Measurements from ENCODE around the gene SFXN5.

The SFXN5 gene

GRCh38 chr2:72925328-72925943 lies 146.1 kb downstream of the SFXN5 start:
- no peak for TF ChIP-seq CTCF (IDR thresholded peaks at IDR 0.05; ENCODE audit: low read depth, low read length, missing control alignments)
- H3K4me3 ChIP-seq (ENCODE audit: low read depth, low read length): no peak overlapping the region
- no peak for DNase-seq (ENCODE audit: low read depth)

GRCh38 chr2:72924353-72925240 lies 146.9 kb downstream of the SFXN5 start:
- TF ChIP-seq CTCF (IDR thresholded peaks at IDR 0.05; ENCODE audit: low read depth, low read length, missing control alignments): no peak
- no peak for DNase-seq (ENCODE audit: low read depth)
- no peak overlapping the region for H3K4me3 ChIP-seq (ENCODE audit: low read depth, low read length)

DNA sequence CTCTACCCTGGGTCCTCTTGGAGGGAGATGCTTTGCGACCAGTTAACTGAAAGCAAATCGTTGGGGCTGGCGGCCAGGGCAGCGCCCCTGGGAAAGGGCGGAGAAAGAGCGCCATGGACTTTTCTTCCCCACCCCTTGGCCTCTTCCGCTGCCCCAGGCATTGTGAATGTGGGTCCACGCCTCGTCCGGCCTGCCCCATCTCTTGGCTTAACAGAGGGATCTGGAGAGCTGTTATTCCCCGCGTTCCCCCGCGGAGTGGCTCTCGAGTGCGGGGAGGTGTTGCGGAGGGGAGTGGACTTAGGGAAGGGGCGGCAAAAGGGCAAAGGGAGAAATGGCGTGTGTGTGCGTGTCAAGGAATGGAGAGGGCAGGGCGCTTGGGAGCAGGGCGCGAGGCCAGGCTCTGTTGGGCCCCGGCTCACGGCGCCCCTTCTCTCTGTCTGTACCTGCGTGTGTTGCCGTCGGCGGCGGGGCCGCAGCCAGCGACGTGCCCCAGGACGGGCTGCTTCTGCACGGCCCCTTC lies 147.6 kb downstream of the SFXN5 start:
- no peak overlapping the region for H3K4me3 ChIP-seq (ENCODE audit: low read depth, low read length)
- no peak for TF ChIP-seq CTCF (IDR thresholded peaks at IDR 0.05; ENCODE audit: low read depth, low read length, missing control alignments)
- no peak for DNase-seq (ENCODE audit: low read depth)

GRCh38 chr2:72921853-72922252 lies 149.7 kb downstream of the SFXN5 start:
- TF ChIP-seq CTCF (IDR thresholded peaks at IDR 0.05; ENCODE audit: low read depth, low read length, missing control alignments): no peak
- DNase-seq (ENCODE audit: low read depth): no peak
- no peak overlapping the region for H3K4me3 ChIP-seq (ENCODE audit: low read depth, low read length)

- no peak for DNase-seq (ENCODE audit: low read depth)
- H3K4me3 ChIP-seq (ENCODE audit: low read depth, low read length): no peak overlapping the region
- TF ChIP-seq CTCF (IDR thresholded peaks at IDR 0.05; ENCODE audit: low read depth, low read length, missing control alignments): no peak
These were observed 150.2 kb downstream of the SFXN5 start for GRCh38 chr2:72921088-72921851.

GRCh38 chr2:72920318-72921087 lies 151.0 kb downstream of the SFXN5 start:
- no peak for TF ChIP-seq CTCF (IDR thresholded peaks at IDR 0.05; ENCODE audit: low read depth, low read length, missing control alignments)
- no peak for DNase-seq (ENCODE audit: low read depth)
- no peak overlapping the region for H3K4me3 ChIP-seq (ENCODE audit: low read depth, low read length)

Measured in GM12864 (cell line).